Measurements from ENCODE around the gene PCK2.
A peak's percentile ranks its signal among the peaks of the same experiment; 100 is the strongest.

The PCK2 gene

GRCh38 chr14:24106672-24107271 is 12.7 kb downstream of the PCK2 start:
- no peak for DNase-seq (ENCODE audit: low read depth)
- TF ChIP-seq CTCF (IDR thresholded peaks at IDR 0.05; ENCODE audit: control insufficient read depth, extremely low read depth, insufficient read depth), result no peak
- no peak overlapping the region for H3K4me3 ChIP-seq (ENCODE audit: low read depth, low read length)

- DNase-seq (ENCODE audit: low read depth), result no peak
- no peak for TF ChIP-seq CTCF (IDR thresholded peaks at IDR 0.05; ENCODE audit: control insufficient read depth, extremely low read depth, insufficient read depth)
- H3K4me3 ChIP-seq (ENCODE audit: low read depth, low read length), result no peak overlapping the region
These were observed 14.3 kb downstream of the PCK2 start for GRCh38 chr14:24108336-24108874.

GRCh38 chr14:24110060-24110459 is 15.9 kb downstream of the PCK2 start:
- DNase-seq (ENCODE audit: low read depth), result no peak
- H3K4me3 ChIP-seq (ENCODE audit: low read depth, low read length), result no peak overlapping the region
- no peak for TF ChIP-seq CTCF (IDR thresholded peaks at IDR 0.05; ENCODE audit: control insufficient read depth, extremely low read depth, insufficient read depth)

GRCh38 chr14:24110523-24110922 is 16.4 kb downstream of the PCK2 start:
- DNase-seq (ENCODE audit: low read depth), result no peak
- no peak overlapping the region for H3K4me3 ChIP-seq (ENCODE audit: low read depth, low read length)
- no peak for TF ChIP-seq CTCF (IDR thresholded peaks at IDR 0.05; ENCODE audit: control insufficient read depth, extremely low read depth, insufficient read depth)

DNA sequence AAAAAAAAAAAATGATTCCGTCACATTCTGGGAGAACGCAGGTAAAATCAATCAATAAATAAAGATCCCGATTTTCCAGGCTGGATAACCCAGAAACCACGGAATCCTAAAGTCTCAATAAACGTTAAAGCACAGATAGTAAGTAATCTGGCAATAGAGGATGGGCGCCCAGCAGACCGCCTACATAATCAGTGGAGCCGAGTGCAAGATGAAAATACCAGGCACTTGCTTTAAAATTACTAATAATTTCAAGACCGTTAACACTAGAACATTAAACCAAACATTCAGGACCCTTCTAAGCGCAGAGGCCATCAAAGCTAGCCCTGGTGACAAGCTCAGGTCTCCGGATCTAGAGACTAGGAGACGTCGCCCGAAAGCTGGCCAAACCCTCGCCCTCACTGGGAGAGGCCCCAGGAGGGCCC is 19.3 kb downstream of the PCK2 start:
- DNase-seq (ENCODE audit: low read depth), result no peak
- TF ChIP-seq CTCF (IDR thresholded peaks at IDR 0.05; ENCODE audit: control insufficient read depth, extremely low read depth, insufficient read depth), result no peak
- H3K4me3 ChIP-seq (ENCODE audit: low read depth, low read length), result peak overlapping the region; percentile 82

GRCh38 chr14:24113801-24114531 is 19.9 kb downstream of the PCK2 start:
- DNase-seq (ENCODE audit: low read depth), result peak; percentile 85
- TF ChIP-seq CTCF (IDR thresholded peaks at IDR 0.05; ENCODE audit: control insufficient read depth, extremely low read depth, insufficient read depth), result no peak

More at GRCh38 chr14:24113801-24114531, 19.9 kb downstream of the PCK2 start:
- H3K4me3 ChIP-seq (ENCODE audit: low read depth, low read length), result peak overlapping the region; percentile 82
